Trophoblast cell (in vitro differentiated cells and primary cell): ENCODE data around the gene UBR1.

Experiments used
- DNase-seq, 2 donors: peaks; one replicate each; pipeline ENCODE4 v3.0.0-alpha.2; 2016
- H2AFZ ChIP-seq: 2 replicates; pipeline ENCODE4 v1.6.1; 2013; ENCODE audit warnings: low read length, moderate library complexity, mild to moderate bottlenecking; ENCODE audit not compliant: insufficient read depth, poor library complexity
- H2AK5ac ChIP-seq: 2 replicates; pipeline ENCODE4 v1.6.1; 2013; ENCODE audit warnings: mild to moderate bottlenecking, low read length
- H2BK120ac ChIP-seq: 2 replicates; pipeline ENCODE4 v1.6.1; 2013; ENCODE audit warnings: low read length, mild to moderate bottlenecking, moderate library complexity; ENCODE audit not compliant: insufficient read depth, poor library complexity
- H2BK12ac ChIP-seq: 2 replicates; pipeline ENCODE4 v1.6.1; 2013; ENCODE audit warnings: mild to moderate bottlenecking, low read length, moderate library complexity
- H2BK5ac ChIP-seq: 2 replicates; pipeline ENCODE4 v1.6.1; 2013; ENCODE audit warnings: low read length, low read depth, moderate library complexity, mild to moderate bottlenecking; ENCODE audit not compliant: poor library complexity
- H3K14ac ChIP-seq: 2 replicates; pipeline ENCODE4 v1.6.1; 2013; ENCODE audit warnings: mild to moderate bottlenecking, low read length
- H3K18ac ChIP-seq: 2 replicates; pipeline ENCODE4 v1.6.1; 2013; ENCODE audit warnings: mild to moderate bottlenecking, low read length
- H3K23ac ChIP-seq: 2 replicates; pipeline ENCODE4 v1.6.1; 2013; ENCODE audit warnings: low read length
- H3K27ac ChIP-seq: 2 replicates; pipeline ENCODE4 v1.5.1; 2013; ENCODE audit warnings: low read depth, mild to moderate bottlenecking, inconsistent platforms, low read length, moderate library complexity
- H3K27me3 ChIP-seq: 2 replicates; pipeline ENCODE4 v1.6.1; 2013; ENCODE audit warnings: inconsistent platforms, mild to moderate bottlenecking, low read length, moderate library complexity; ENCODE audit not compliant: insufficient read depth
- H3K36me3 ChIP-seq, 2 experiments: 1 replicate in 1 of 2; 2 replicates in 1 of 2; pipeline ENCODE4 v1.6.1; 2013; ENCODE audit warnings: low read length in 2 of 2, mild to moderate bottlenecking in 2 of 2, moderate library complexity in 1 of 2; ENCODE audit not compliant: insufficient read depth in 2 of 2, control insufficient read depth in 1 of 2
- H3K4ac ChIP-seq: 2 replicates; pipeline ENCODE4 v1.6.1; 2013; ENCODE audit warnings: low read depth, mild to moderate bottlenecking, low read length, moderate library complexity
- H3K4me1 ChIP-seq, 2 experiments: 1 replicate in 1 of 2; 2 replicates in 1 of 2; pipeline ENCODE4 v1.6.1; 2013; ENCODE audit warnings: low read length in 2 of 2, mild to moderate bottlenecking in 2 of 2, moderate library complexity in 1 of 2; ENCODE audit not compliant: insufficient read depth in 2 of 2, control insufficient read depth in 1 of 2
- H3K4me2 ChIP-seq: 2 replicates; pipeline ENCODE4 v1.6.1; 2013; ENCODE audit warnings: inconsistent platforms, mild to moderate bottlenecking, low read length, moderate library complexity
- H3K4me3 ChIP-seq: 2 replicates; pipeline ENCODE4 v1.5.1; 2013; ENCODE audit warnings: mild to moderate bottlenecking, low read depth, low read length, inconsistent platforms
- H3K79me1 ChIP-seq: one replicate; pipeline ENCODE4 v1.6.1; 2013; ENCODE audit warnings: low read length
- H3K79me2 ChIP-seq: 2 replicates; pipeline ENCODE4 v1.6.1; 2013; ENCODE audit warnings: low read length, mild to moderate bottlenecking; ENCODE audit not compliant: control insufficient read depth, insufficient read depth, poor library complexity
- H3K9ac ChIP-seq: 2 replicates; pipeline ENCODE4 v1.6.1; 2013; ENCODE audit warnings: mild to moderate bottlenecking, low read length
- H3K9me3 ChIP-seq: 2 replicates; pipeline ENCODE4 v1.6.1; 2013; ENCODE audit warnings: low read depth, mild to moderate bottlenecking, control low read depth, inconsistent platforms, low read length; ENCODE audit not compliant: insufficient read depth
- H4K12ac ChIP-seq: 2 replicates; pipeline ENCODE4 v1.6.1; 2013; ENCODE audit warnings: low read depth, mild to moderate bottlenecking, low read length, moderate library complexity
- H4K8ac ChIP-seq: 2 replicates; pipeline ENCODE4 v1.6.1; 2013; ENCODE audit warnings: low read depth, mild to moderate bottlenecking, low read length, moderate library complexity
- H4K91ac ChIP-seq: one replicate; pipeline ENCODE4 v1.6.1; 2013; ENCODE audit warnings: low read depth, mild to moderate bottlenecking, low read length, moderate library complexity
- WGBS: extraction: QIAGEN DNeasy Blood & Tissue Kit; methylation state at CpG from one replicate; pipeline ENCODE4 v1.1.7; 2013; ENCODE audit warnings: missing lambda C conversion rate; ENCODE audit not compliant: insufficient read length, insufficient coverage; ENCODE audit errors: extremely low coverage; 5-methylcytosine and 5-hydroxymethylcytosine counted together

The UBR1 gene

DNA sequence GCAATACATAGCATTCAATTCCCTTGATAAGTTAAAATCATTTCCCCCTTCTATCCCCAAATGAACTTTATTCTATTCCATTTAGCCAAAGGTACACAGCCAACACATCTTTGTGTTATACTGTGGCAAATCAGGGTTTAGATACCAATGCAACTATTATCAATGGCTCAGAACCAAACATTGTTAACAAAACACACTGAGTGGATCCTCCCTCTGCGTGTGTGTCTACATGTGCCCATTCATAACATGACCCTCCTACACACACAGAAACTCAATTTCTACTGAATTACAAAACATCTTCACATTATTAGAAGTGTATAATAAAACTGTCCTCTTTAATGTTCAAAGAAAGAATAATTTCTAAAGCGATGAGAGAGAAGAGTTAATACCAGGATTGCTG lies 186.5 kb downstream of the UBR1 start:
- H4K12ac ChIP-seq, result no peak overlapping the region
- H2AFZ ChIP-seq, result no peak overlapping the region
- no peak overlapping the region for H3K23ac ChIP-seq
- H3K4me3 ChIP-seq, result no peak overlapping the region
- no peaks in the 10 kb centered on the region for H3K9me3 ChIP-seq
- H3K18ac ChIP-seq, result no peak overlapping the region
- no peak overlapping the region for H3K4ac ChIP-seq
- no peak overlapping the region for H3K14ac ChIP-seq
- no peak for DNase-seq
- no CpG with 5 or more reads among the region's 2 CpGs for WGBS
- no peak overlapping the region for H4K8ac ChIP-seq
- peaks cover 0 to 7% of the 10 kb centered on the region in 2 experiments for H3K4me1 ChIP-seq
- H3K9ac ChIP-seq, result no peak overlapping the region
- H4K91ac ChIP-seq, result no peak overlapping the region
- H3K79me2 ChIP-seq, result peaks cover 2% of the 10 kb centered on the region
- no peak overlapping the region for H2BK5ac ChIP-seq
- H2AK5ac ChIP-seq, result no peak overlapping the region
- H3K4me2 ChIP-seq, result peak overlapping the region; percentile 20
- no peak overlapping the region for H3K27ac ChIP-seq
- peaks cover 3% of the 10 kb centered on the region for H3K79me1 ChIP-seq
- H3K36me3 ChIP-seq, result no peaks in the 10 kb centered on the region
- H3K27me3 ChIP-seq, result no peaks in the 10 kb centered on the region
- no peak overlapping the region for H2BK120ac ChIP-seq
- no peak overlapping the region for H2BK12ac ChIP-seq

DNA sequence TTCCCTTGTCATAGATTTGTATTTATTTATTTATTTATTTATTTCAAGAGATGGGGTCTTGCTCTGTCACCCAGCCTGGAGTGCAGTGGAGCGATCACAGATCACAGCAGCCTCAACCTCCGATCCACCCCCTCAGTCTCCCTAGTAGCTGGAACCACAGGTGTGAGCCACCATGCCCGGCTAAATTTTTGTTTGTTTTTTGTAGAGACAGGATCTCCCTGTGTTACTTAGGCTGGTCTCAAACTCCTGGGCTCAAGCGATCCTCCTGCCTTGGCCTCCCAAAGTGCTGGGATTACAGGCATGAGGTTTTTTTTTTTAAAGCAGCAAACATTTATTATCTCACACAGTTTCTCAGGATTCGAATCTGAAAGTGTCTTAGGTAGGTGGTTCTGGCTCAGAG lies 187.8 kb downstream of the UBR1 start:
- Histone ChIP-seq H3K27ac (no peak overlapping the region), H3K4me2 (no peak overlapping the region), H2AFZ (no peak overlapping the region), H3K27me3 (no peaks in the 10 kb centered on the region), H3K36me3 (no peaks in the 10 kb centered on the region), H3K14ac (no peak overlapping the region), H2BK12ac (no peak overlapping the region), H2BK5ac (no peak overlapping the region), H3K4ac (no peak overlapping the region), H4K12ac (no peak overlapping the region), H4K91ac (no peak overlapping the region), H3K18ac (no peak overlapping the region), H3K9me3 (no peaks in the 10 kb centered on the region), H3K4me1 (peaks cover 0 to 7% of the 10 kb centered on the region in 2 experiments), H3K23ac (no peak overlapping the region), H4K8ac (no peak overlapping the region), H3K79me1 (peaks cover 3% of the 10 kb centered on the region), H3K4me3 (no peak overlapping the region), H2BK120ac (no peak overlapping the region), H2AK5ac (no peak overlapping the region), H3K79me2 (peaks cover 2% of the 10 kb centered on the region), H3K9ac (no peak overlapping the region)
- WGBS, result no CpG with 5 or more reads among the region's 5 CpGs
- DNase-seq, result no peak

GRCh38 chr15:42915654-42916315 lies 190.1 kb downstream of the UBR1 start:
- Histone ChIP-seq H3K4me3 (no peak overlapping the region), H3K9me3 (no peaks in the 10 kb centered on the region), H3K79me2 (peaks cover 2% of the 10 kb centered on the region), H3K9ac (no peak overlapping the region), H3K27me3 (no peaks in the 10 kb centered on the region), H4K8ac (no peak overlapping the region), H3K4ac (no peak overlapping the region), H3K36me3 (no peaks in the 10 kb centered on the region), H3K27ac (no peak overlapping the region), H3K79me1 (peaks cover 3% of the 10 kb centered on the region), H2BK12ac (no peak overlapping the region), H2AFZ (no peak overlapping the region), H2AK5ac (no peak overlapping the region), H2BK120ac (no peak overlapping the region), H2BK5ac (no peak overlapping the region), H3K14ac (no peak overlapping the region), H4K12ac (no peak overlapping the region), H3K23ac (no peak overlapping the region), H3K4me1 (peaks cover 0 to 2% of the 10 kb centered on the region in 2 experiments), H3K4me2 (no peak overlapping the region), H4K91ac (no peak overlapping the region), H3K18ac (no peak overlapping the region)
- WGBS, result no CpG with 5 or more reads among the region's 3 CpGs
- no peak for DNase-seq

- Histone ChIP-seq H3K4ac (no peak overlapping the region), H3K27me3 (no peaks in the 10 kb centered on the region), H2BK5ac (no peak overlapping the region), H3K14ac (no peak overlapping the region), H3K4me3 (no peak overlapping the region), H2BK120ac (no peak overlapping the region), H2AFZ (no peak overlapping the region), H3K79me1 (no peaks in the 10 kb centered on the region), H3K36me3 (no peaks in the 10 kb centered on the region), H2BK12ac (no peak overlapping the region), H4K12ac (no peak overlapping the region), H3K23ac (peak overlapping the region; percentile 97), H3K4me2 (no peak overlapping the region), H3K79me2 (peaks cover under 1% of the 10 kb centered on the region), H4K8ac (no peak overlapping the region), H3K18ac (no peak overlapping the region), H3K27ac (no peak overlapping the region), H2AK5ac (no peak overlapping the region), H3K9me3 (no peaks in the 10 kb centered on the region), H4K91ac (no peak overlapping the region), H3K9ac (no peak overlapping the region), H3K4me1 (peaks cover 0 to 2% of the 10 kb centered on the region in 2 experiments)
- peak in 1 of 2 donors; percentile 70 for DNase-seq
- WGBS, result no CpG with 5 or more reads among the region's 5 CpGs
Measured at GRCh38 chr15:42914728-42915497, 190.9 kb downstream of the UBR1 start.
